ENCODE data around the gene MYO5B. TPM values are rescaled to one million over a fixed set of nuclear protein-coding genes. Genes with fewer than 3 reads are reported as not detected.

Gene MYO5B
- polyA plus RNA-seq, 1 experiment: 0.18 TPM

DNA sequence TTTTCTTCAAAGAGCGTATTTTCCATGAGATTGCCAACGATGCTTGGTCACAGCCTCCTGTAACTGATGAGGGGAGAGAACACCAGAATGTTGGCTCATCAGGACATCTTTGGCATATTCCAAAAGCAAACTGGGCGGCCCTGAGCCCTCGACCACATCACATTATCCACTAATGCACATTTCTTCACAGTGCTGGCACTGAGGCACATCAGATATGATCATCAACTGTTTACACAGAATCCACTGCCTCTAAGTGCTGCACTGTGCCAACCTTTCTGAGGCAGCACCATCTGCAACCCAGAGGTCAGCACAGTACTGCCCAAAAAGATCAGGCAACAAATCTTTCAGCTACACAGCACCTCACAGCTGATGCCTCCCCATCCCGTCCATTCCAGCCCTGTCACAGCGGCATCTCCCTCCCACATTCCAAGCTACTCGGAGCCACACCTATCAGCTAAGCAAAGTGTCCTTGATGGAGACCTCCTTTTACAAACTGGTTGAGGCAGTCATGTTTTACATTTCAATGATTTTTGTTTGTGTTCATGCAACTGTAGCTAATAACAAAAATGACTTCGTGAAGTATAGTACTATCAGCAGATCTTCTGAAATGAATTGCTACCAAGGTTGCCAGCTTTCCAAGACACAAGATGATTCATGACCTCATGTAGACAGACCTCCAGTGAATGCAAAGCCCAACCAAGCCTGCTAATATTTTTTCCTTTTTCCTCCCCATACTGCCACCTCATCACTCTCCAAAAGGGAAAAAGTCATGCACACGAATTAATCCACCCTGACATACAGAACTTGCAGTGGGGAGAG is 32.3 kb downstream of the MYO5B start:
- no peak overlapping the region for H3K4me3 ChIP-seq (ENCODE audit: low read depth, low read length)
- DNase-seq (ENCODE audit: low read depth): no peak
- H3K36me3 ChIP-seq (ENCODE audit: control insufficient read depth, insufficient read depth, low read length): no peaks in the 10 kb centered on the region
- CTCF ChIA-PET: no interaction called here
- H3K27me3 ChIP-seq (ENCODE audit: control insufficient read depth, insufficient read depth, low read length): no peaks in the 10 kb centered on the region
- TF ChIP-seq, protein P1, sequence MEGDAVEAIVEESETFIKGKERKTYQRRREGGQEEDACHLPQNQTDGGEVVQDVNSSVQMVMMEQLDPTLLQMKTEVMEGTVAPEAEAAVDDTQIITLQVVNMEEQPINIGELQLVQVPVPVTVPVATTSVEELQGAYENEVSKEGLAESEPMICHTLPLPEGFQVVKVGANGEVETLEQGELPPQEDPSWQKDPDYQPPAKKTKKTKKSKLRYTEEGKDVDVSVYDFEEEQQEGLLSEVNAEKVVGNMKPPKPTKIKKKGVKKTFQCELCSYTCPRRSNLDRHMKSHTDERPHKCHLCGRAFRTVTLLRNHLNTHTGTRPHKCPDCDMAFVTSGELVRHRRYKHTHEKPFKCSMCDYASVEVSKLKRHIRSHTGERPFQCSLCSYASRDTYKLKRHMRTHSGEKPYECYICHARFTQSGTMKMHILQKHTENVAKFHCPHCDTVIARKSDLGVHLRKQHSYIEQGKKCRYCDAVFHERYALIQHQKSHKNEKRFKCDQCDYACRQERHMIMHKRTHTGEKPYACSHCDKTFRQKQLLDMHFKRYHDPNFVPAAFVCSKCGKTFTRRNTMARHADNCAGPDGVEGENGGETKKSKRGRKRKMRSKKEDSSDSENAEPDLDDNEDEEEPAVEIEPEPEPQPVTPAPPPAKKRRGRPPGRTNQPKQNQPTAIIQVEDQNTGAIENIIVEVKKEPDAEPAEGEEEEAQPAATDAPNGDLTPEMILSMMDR (IDR thresholded peaks at IDR 0.05; ENCODE audit: insufficient read depth, low read depth, low read length): no peak
- POLR2A ChIA-PET: no interaction called here

DNA sequence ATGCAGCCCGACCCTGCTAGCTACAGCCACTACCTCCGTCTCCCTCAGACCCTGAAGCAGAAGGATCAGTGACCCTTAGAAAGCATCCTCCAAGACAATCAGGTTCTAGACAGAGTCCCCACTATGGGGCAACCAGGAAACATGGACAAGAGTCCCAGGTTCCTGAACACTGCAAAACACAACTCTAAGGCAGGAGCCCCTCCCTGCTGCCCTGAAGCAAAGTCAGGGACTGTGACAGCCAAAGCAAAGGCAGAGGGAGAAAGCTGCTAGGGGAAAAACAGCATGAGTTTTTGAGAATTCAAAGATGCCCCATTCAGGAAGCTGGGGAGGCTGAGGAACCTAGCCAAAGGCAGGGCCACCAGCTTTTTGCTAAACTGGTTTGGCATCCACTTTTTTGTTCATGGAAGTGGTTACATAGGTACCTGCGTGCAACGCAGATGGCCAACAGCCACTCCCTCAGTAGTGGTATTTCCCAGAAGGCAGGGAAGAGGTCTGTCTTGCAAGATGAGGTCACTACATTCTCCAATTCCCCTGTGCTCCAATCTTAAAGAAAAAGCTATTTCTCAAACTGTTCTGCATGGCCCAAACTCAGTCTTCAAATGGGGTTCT is 33.2 kb downstream of the MYO5B start:
- TF ChIP-seq, protein P1 (IDR thresholded peaks at IDR 0.05; ENCODE audit: insufficient read depth, low read depth, low read length): no peak
- POLR2A ChIA-PET: no interaction called here
- H3K4me3 ChIP-seq (ENCODE audit: low read depth, low read length): no peak overlapping the region
- H3K27me3 ChIP-seq (ENCODE audit: control insufficient read depth, insufficient read depth, low read length): no peaks in the 10 kb centered on the region
- H3K36me3 ChIP-seq (ENCODE audit: control insufficient read depth, insufficient read depth, low read length): no peaks in the 10 kb centered on the region
- CTCF ChIA-PET: no interaction called here
- no peak for DNase-seq (ENCODE audit: low read depth)

DNA sequence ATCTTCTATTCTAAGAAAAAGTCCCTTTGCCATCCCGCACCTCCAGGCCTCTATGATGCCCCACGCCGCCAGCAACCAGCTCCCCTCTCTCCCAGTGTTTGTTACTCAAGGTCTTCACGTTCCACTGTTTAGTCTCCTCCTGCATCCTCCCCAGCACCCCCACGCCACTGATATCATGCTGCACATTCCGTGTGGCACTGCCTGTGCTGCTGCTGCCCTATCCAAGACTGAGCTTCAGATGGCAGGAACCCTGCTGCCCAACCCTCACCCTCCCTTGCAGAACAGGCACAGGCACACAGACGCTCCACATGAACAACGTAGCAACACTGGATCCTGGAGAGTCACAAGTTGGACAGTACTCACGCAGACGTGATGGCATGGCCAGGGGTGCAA is 35.3 kb downstream of the MYO5B start:
- ChIA-PET CTCF (no interaction called here), POLR2A (no interaction called here)
- no peak for DNase-seq (ENCODE audit: low read depth)
- Histone ChIP-seq H3K36me3 (ENCODE audit: control insufficient read depth, insufficient read depth, low read length) (no peaks in the 10 kb centered on the region), H3K27me3 (ENCODE audit: control insufficient read depth, insufficient read depth, low read length) (no peaks in the 10 kb centered on the region), H3K4me3 (ENCODE audit: low read depth, low read length) (no peak overlapping the region)
- TF ChIP-seq, protein P1 (IDR thresholded peaks at IDR 0.05; ENCODE audit: insufficient read depth, low read depth, low read length): no peak

GRCh38 chr18:50158866-50159653 is 35.9 kb downstream of the MYO5B start:
- POLR2A ChIA-PET: no interaction called here
- CTCF ChIA-PET: interaction anchor here (1.5 kb wide), 1 partner anchor 9 kb away, joined by 4 read pairs; no protein-coding TSS in a partner anchor
- Histone ChIP-seq H3K4me3 (ENCODE audit: low read depth, low read length) (no peak overlapping the region), H3K27me3 (ENCODE audit: control insufficient read depth, insufficient read depth, low read length) (no peaks in the 10 kb centered on the region), H3K36me3 (ENCODE audit: control insufficient read depth, insufficient read depth, low read length) (no peaks in the 10 kb centered on the region)
- TF ChIP-seq, protein P1 (IDR thresholded peaks at IDR 0.05; ENCODE audit: insufficient read depth, low read depth, low read length): no peak
- no peak for DNase-seq (ENCODE audit: low read depth)

- POLR2A ChIA-PET: no interaction called here
- CTCF ChIA-PET: no interaction called here
- no peaks in the 10 kb centered on the region for H3K36me3 ChIP-seq (ENCODE audit: control insufficient read depth, insufficient read depth, low read length)
- no peak for DNase-seq (ENCODE audit: low read depth)
- no peaks in the 10 kb centered on the region for H3K27me3 ChIP-seq (ENCODE audit: control insufficient read depth, insufficient read depth, low read length)
- TF ChIP-seq, protein P1 (IDR thresholded peaks at IDR 0.05; ENCODE audit: insufficient read depth, low read depth, low read length): no peak
- no peak overlapping the region for H3K4me3 ChIP-seq (ENCODE audit: low read depth, low read length)
These were observed 39.5 kb downstream of the MYO5B start for GRCh38 chr18:50155406-50155805.
